Upper lobe of left lung (tissue), 4 donors: ENCODE measurements around the gene CLEC16A.

ENCODE experiments used
- EP300 ChIP-seq, 4 donors: sonication (generic); formaldehyde crosslinking; IDR thresholded peaks; one replicate each; pipeline ENCODE4 v1.5.1; 2017; ENCODE audit warnings: antibody characterized with exemption in 4 of 4, control low read depth in 2 of 4
- POLR2A ChIP-seq, 4 donors: fragments of 450-650 bp; IDR thresholded peaks; one replicate each; pipeline ENCODE4 v1.5.1; 2016 to 2017; ENCODE audit warnings: antibody characterized with exemption in 4 of 4, mild to moderate bottlenecking in 2 of 4
- POLR2AphosphoS5 ChIP-seq, 2 donors: sonication (generic); formaldehyde crosslinking; IDR thresholded peaks; one replicate each; pipeline ENCODE4 v1.5.1; 2017; ENCODE audit warnings: antibody characterized with exemption in 2 of 2
- TF ChIP-seq, protein P1 (sequence below), 6 experiments: fragments of 450-650 bp in 4 of 6; fragments of 200-600 bp in 2 of 6; sonication (generic) in 2 of 6; IDR thresholded peaks; one replicate each; pipeline ENCODE4 v1.5.1; 2016 to 2019; ENCODE audit warnings: antibody characterized with exemption in 6 of 6

DNA sequence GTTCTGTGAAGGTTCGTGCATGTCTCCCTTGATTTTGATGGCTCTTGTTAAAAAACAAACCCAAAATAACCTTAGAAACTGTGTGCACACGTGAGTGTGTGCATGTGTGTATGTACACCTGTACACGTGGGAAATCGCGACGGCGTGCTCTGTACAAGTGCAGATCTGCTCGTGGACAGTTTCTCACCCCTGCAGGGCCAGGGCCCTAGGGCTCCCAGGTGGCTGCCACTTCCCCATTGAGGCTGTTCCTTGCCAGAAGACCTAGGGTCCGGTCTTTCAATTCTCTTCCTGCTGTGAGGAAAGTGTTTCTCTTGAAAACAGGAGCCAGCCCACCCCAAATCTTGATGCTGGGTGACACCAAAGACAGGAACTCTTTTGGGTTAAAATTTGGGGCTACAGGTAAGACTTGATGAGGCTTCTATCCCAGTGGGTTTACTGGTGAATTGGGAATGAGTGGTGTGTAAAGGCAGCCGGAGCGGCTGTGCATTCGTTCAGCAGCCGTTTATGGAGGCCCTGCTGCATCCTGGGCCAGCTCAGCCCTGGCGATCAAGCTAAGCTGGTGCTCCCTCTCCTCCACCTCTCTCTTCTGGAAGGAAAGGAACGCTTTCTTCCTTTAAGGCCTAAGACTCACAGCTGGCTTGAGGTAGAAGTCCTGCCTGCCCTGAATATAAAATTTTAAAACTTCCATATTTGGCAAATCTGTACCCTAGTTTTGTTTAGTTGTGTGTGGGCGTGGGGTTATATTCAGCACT is 137.9 kb downstream of the CLEC16A start:
- TF ChIP-seq, protein P1, sequence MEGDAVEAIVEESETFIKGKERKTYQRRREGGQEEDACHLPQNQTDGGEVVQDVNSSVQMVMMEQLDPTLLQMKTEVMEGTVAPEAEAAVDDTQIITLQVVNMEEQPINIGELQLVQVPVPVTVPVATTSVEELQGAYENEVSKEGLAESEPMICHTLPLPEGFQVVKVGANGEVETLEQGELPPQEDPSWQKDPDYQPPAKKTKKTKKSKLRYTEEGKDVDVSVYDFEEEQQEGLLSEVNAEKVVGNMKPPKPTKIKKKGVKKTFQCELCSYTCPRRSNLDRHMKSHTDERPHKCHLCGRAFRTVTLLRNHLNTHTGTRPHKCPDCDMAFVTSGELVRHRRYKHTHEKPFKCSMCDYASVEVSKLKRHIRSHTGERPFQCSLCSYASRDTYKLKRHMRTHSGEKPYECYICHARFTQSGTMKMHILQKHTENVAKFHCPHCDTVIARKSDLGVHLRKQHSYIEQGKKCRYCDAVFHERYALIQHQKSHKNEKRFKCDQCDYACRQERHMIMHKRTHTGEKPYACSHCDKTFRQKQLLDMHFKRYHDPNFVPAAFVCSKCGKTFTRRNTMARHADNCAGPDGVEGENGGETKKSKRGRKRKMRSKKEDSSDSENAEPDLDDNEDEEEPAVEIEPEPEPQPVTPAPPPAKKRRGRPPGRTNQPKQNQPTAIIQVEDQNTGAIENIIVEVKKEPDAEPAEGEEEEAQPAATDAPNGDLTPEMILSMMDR (IDR thresholded peaks at IDR 0.05): no peak
- TF ChIP-seq POLR2AphosphoS5 (IDR thresholded peaks at IDR 0.05) (no peak), EP300 (IDR thresholded peaks at IDR 0.05) (no peak), POLR2A (IDR thresholded peaks at IDR 0.05) (no peak)
